B cell (primary cell): ENCODE results near the gene KCNC3. TPM values are rescaled to one million over a fixed set of nuclear protein-coding genes. Genes with fewer than 3 reads are reported as not detected.

ENCODE experiments used
- ATAC-seq: fragments of 200-7000 bp; cut with Tn5 transposase; one replicate; pipeline ENCODE4 v1.10.0; 2021; ENCODE audit warnings: low read depth, mild to moderate bottlenecking, moderate number of reproducible peaks, moderate library complexity
- CTCF ChIA-PET: fragments of 350-600 bp; sonication (Branson Sonifier 250); formaldehyde crosslinking; loops from one replicate; lab custom pipeline; 2021; ENCODE audit warnings: antibody characterized with exemption, inconsistent platforms; lab: Charles Lee
- POLR2A ChIA-PET: fragments of 350-600 bp; sonication (Branson Sonifier 250); formaldehyde crosslinking; loops from one replicate; lab custom pipeline; 2021; ENCODE audit warnings: antibody characterized with exemption; lab: Charles Lee
- DNase-seq: peaks from one replicate; pipeline ENCODE4 v3.0.0; 2013
- H2AFZ ChIP-seq: 2 replicates; pipeline ENCODE4 v1.6.1; 2012; ENCODE audit warnings: mild to moderate bottlenecking, low read depth, low read length; ENCODE audit not compliant: insufficient read depth, poor library complexity, severe bottlenecking
- H3K27ac ChIP-seq, 2 donors: 1 replicate in 1 of 2; 2 replicates in 1 of 2; pipeline ENCODE4 v1.5.1; 2012 to 2013; ENCODE audit warnings: low read length in 2 of 2, mild to moderate bottlenecking in 2 of 2, moderate library complexity in 1 of 2
- H3K27me3 ChIP-seq, 4 experiments: fragments of 200-600 bp in 1 of 4; sonication (generic) in 1 of 4; replicated peaks in 1 of 4; 1 replicate in 2 of 4; 2 replicates in 2 of 4; pipeline versions ENCODE4 v1.6.1 to v1.7.0; 2013 to 2016; ENCODE audit warnings: low read length in 3 of 4, mild to moderate bottlenecking in 2 of 4, mixed read lengths in 1 of 4, moderate library complexity in 1 of 4; ENCODE audit not compliant: insufficient read depth in 4 of 4, control insufficient read depth in 3 of 4; ENCODE audit errors: control extremely low read depth in 1 of 4
- H3K36me3 ChIP-seq, 2 experiments: replicated peaks in 1 of 2; 1 replicate in 1 of 2; 2 replicates in 1 of 2; pipeline versions ENCODE4 v1.6.1 to v1.7.1; 2013; ENCODE audit warnings: low read length in 1 of 2; ENCODE audit not compliant: insufficient read depth in 2 of 2, control insufficient read depth in 1 of 2; ENCODE audit errors: control extremely low read depth in 1 of 2, extremely low read depth in 1 of 2
- H3K4me1 ChIP-seq, 2 donors: fragments of 200-600 bp in 1 of 2; sonication (generic) in 1 of 2; 1 replicate in 1 of 2; 2 replicates in 1 of 2; pipeline versions ENCODE4 v1.5.1 to v1.6.1; 2013 to 2017; ENCODE audit warnings: low read length in 2 of 2; ENCODE audit not compliant: control insufficient read depth in 2 of 2, insufficient read depth in 2 of 2
- H3K4me2 ChIP-seq: replicated peaks from 2 replicates; pipeline ENCODE3; 2012; ENCODE audit warnings: mild to moderate bottlenecking, low read depth, low read length; ENCODE audit not compliant: poor library complexity, severe bottlenecking
- H3K4me3 ChIP-seq, 5 experiments: fragments of 200-600 bp in 1 of 5; sonication (generic) in 1 of 5; 1 replicate in 3 of 5; 2 replicates in 2 of 5; pipeline versions ENCODE4 v1.5.1 to v1.7.0; 2011 to 2016; ENCODE audit warnings: low read length in 4 of 5, mild to moderate bottlenecking in 4 of 5, low read depth in 2 of 5, control low read depth in 1 of 5, moderate library complexity in 1 of 5; ENCODE audit not compliant: insufficient read depth in 1 of 5; ENCODE audit errors: control extremely low read depth in 1 of 5, extremely low read depth in 1 of 5
- H3K79me2 ChIP-seq: fragments of 200-600 bp; sonication (generic); one replicate; pipeline ENCODE4 v1.6.0; 2016; ENCODE audit warnings: low read length; ENCODE audit not compliant: control insufficient read depth, insufficient read depth
- H3K9ac ChIP-seq: fragments of 200-600 bp; sonication (generic); 2 replicates; pipeline ENCODE4 v1.6.1; 2017; ENCODE audit warnings: mild to moderate bottlenecking, low read length, moderate library complexity
- H3K9me3 ChIP-seq, 3 donors: one replicate each; pipeline versions ENCODE4 v1.6.1 to v1.7.1; 2013; ENCODE audit warnings: low read length in 2 of 3; ENCODE audit not compliant: control insufficient read depth in 2 of 3, insufficient read depth in 1 of 3; ENCODE audit errors: control extremely low read depth in 1 of 3
- H4K20me1 ChIP-seq: 2 replicates; pipeline ENCODE4 v1.6.0; 2012; ENCODE audit warnings: mild to moderate bottlenecking, low read length; ENCODE audit not compliant: insufficient read depth, control insufficient read depth, poor library complexity, severe bottlenecking
- H3K27ac Mint-ChIP-seq: one replicate; pipeline ENCODE4 v1.8.0; 2021; ENCODE audit warnings: mixed read lengths
- H3K27me3 Mint-ChIP-seq: one replicate; pipeline ENCODE4 v1.8.0; 2021; ENCODE audit warnings: mixed read lengths
- H3K4me1 Mint-ChIP-seq: one replicate; pipeline ENCODE4 v1.8.0; 2021; ENCODE audit warnings: mixed read lengths
- H3K4me3 Mint-ChIP-seq: one replicate; pipeline ENCODE4 v1.8.0; 2021; ENCODE audit warnings: mixed read lengths
- H3K9me3 Mint-ChIP-seq: one replicate; pipeline ENCODE4 v1.8.0; 2022; ENCODE audit warnings: mixed read lengths; ENCODE audit not compliant: insufficient read depth
- CTCF ChIP-seq: fragments of 200-600 bp; IDR thresholded peaks from one replicate; pipeline ENCODE4 v1.8.0; 2022; ENCODE audit warnings: antibody characterized with exemption, mild to moderate bottlenecking
- EZH2 ChIP-seq: IDR thresholded peaks from 2 replicates; pipeline ENCODE4 v1.6.1; 2012; ENCODE audit warnings: borderline replicate concordance, low read depth, mild to moderate bottlenecking, moderate library complexity, low read length; ENCODE audit not compliant: insufficient read depth, poor library complexity, severe bottlenecking
- WGBS: methylation state at CpG from one replicate; pipeline ENCODE4 v1.1.5; 2013; ENCODE audit warnings: missing lambda C conversion rate; ENCODE audit not compliant: insufficient coverage; 5-methylcytosine and 5-hydroxymethylcytosine counted together
- intact Hi-C: fragments of 100-400 bp; cut with micrococcal nuclease; formaldehyde crosslinking; loops from one replicate; pipeline ENCODE4 v1.10.0; 2022
- polyA plus RNA-seq: library from polyadenylated mRNA; depleted of rRNA; stranded (reverse); fragments of >200 nt; gene quantifications from 2 replicates; pipeline ENCODE4 v1.2.3, GENCODE V29; 2012
- total RNA-seq, 2 donors: library from RNA; stranded (reverse); fragments of 120-200 nt in 1 of 2; gene quantifications; 1 replicate in 1 of 2; 2 replicates in 1 of 2; pipeline versions ENCODE4 v1.2.3 to v1.2.4, GENCODE V29; 2013 to 2022

The KCNC3 gene
- total and polyA plus RNA-seq, 2 donors (not counting 1 experiment from before 2014, with no cell fraction given) = 12.3 to 23.0 TPM

GRCh38 chr19:50320596-50320995 lies 8.6 kb downstream of the KCNC3 start:
- Mint-ChIP-seq H3K27me3 (peaks cover 7% of the 10 kb centered on the region), H3K9me3 (no peaks in the 10 kb centered on the region)
- intact Hi-C loops = no loop called here

GRCh38 chr19:50320051-50320450 lies 9.1 kb downstream of the KCNC3 start:
- intact Hi-C loops = no loop called here
- Histone ChIP-seq H3K4me3 (no peak overlapping the region), H3K4me1 (peaks cover 9 to 10% of the 10 kb centered on the region in 2 donors), H2AFZ (no peak overlapping the region), H3K9me3 (peaks cover 0 to 5% (median 0%) of the 10 kb centered on the region in 3 donors), H3K9ac (no peak overlapping the region), H3K79me2 (no peaks in the 10 kb centered on the region), H3K27ac (no peak overlapping the region), H4K20me1 (peaks cover 12% of the 10 kb centered on the region), H3K36me3 (peaks cover 0 to 3% of the 10 kb centered on the region in 2 experiments), H3K27me3 (peaks cover 0 to 17% (median 6%) of the 10 kb centered on the region in 4 experiments), H3K4me2 (no peak overlapping the region)
- ATAC-seq = no peak
- no peak for TF ChIP-seq EZH2
- no peak for TF ChIP-seq CTCF
- H3K4me1 Mint-ChIP-seq = peaks cover 14% of the 10 kb centered on the region
- DNase-seq = no peak
- no peak overlapping the region for H3K27ac Mint-ChIP-seq
- H3K4me3 Mint-ChIP-seq = no peak overlapping the region
- POLR2A ChIA-PET = no interaction called here
- 92% methylated on average over 7 of the region's 12 CpGs for WGBS
- peaks cover 9% of the 10 kb centered on the region for H3K27me3 Mint-ChIP-seq
- H3K9me3 Mint-ChIP-seq = no peaks in the 10 kb centered on the region
- CTCF ChIA-PET = no interaction called here

More at GRCh38 chr19:50320596-50320995, 8.6 kb downstream of the KCNC3 start:
- Histone ChIP-seq H4K20me1 (peaks cover 17% of the 10 kb centered on the region), H3K9ac (no peak overlapping the region), H3K27me3 (peaks cover 0 to 13% (median 4%) of the 10 kb centered on the region in 4 experiments), H3K27ac (no peak overlapping the region), H2AFZ (no peak overlapping the region), H3K4me3 (no peak overlapping the region), H3K9me3 (peaks cover 0 to 10% (median 0%) of the 10 kb centered on the region in 3 donors), H3K79me2 (no peaks in the 10 kb centered on the region), H3K4me1 (peaks cover 7 to 10% of the 10 kb centered on the region in 2 donors), H3K4me2 (no peak overlapping the region), H3K36me3 (peaks cover 0 to 3% of the 10 kb centered on the region in 2 experiments)
- H3K4me3 Mint-ChIP-seq = no peak overlapping the region
- H3K27ac Mint-ChIP-seq = no peak overlapping the region
- no peak for DNase-seq
- ChIA-PET CTCF (no interaction called here), POLR2A (interaction anchor here (0.6 kb wide), 1 partner anchor 9 kb away, joined by 4 read pairs; no protein-coding TSS in a partner anchor)
- H3K4me1 Mint-ChIP-seq = peaks cover 16% of the 10 kb centered on the region
- TF ChIP-seq EZH2 = no peak
- no peak for TF ChIP-seq CTCF
- ATAC-seq = no peak
- 93% methylated on average over 20 of the region's 20 CpGs for WGBS
